Cardiac fibroblast (primary cell): ENCODE data around the gene CNDP1.

Experiments used
- DNase-seq, 2 donors: peaks; one replicate each; pipeline versions ENCODE4 v3.0.0 to v3.0.0-alpha.2; 2010; ENCODE audit warnings: low read depth in 2 of 2
- H3K4me3 ChIP-seq, 2 donors: replicated peaks in 1 of 2; 1 replicate in 1 of 2; 2 replicates in 1 of 2; pipeline ENCODE4 v1.5.1; 2011; ENCODE audit warnings: low read depth in 2 of 2, low read length in 2 of 2, mild to moderate bottlenecking in 2 of 2, moderate library complexity in 1 of 2
- TF ChIP-seq, protein P1 (sequence below): IDR thresholded peaks from one replicate; pipeline ENCODE4 v1.5.1; 2011; ENCODE audit warnings: low read depth, mild to moderate bottlenecking, low read length, inconsistent platforms

CNDP1 gene

DNA sequence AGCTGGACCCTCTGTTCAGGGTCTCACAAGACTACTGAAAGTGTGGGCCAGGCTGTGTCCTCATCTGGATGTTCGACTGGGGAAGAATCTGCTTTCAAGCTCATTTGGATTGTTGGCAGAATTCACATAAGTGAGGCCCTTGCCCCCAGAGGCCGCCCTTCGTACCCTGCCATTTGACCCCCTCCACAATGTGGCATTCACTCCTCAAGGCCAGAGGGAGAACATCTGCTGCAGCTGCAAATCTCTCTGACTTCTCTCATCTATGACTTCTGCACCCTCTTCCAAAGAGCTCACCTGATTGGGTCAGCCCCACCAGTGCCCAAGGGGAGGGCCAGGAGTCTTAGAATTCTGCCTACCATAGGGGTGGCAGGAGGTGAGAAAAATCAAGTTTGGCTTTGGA, 42.0 kb upstream of the CNDP1 start:
- no peak for DNase-seq
- TF ChIP-seq, protein P1, sequence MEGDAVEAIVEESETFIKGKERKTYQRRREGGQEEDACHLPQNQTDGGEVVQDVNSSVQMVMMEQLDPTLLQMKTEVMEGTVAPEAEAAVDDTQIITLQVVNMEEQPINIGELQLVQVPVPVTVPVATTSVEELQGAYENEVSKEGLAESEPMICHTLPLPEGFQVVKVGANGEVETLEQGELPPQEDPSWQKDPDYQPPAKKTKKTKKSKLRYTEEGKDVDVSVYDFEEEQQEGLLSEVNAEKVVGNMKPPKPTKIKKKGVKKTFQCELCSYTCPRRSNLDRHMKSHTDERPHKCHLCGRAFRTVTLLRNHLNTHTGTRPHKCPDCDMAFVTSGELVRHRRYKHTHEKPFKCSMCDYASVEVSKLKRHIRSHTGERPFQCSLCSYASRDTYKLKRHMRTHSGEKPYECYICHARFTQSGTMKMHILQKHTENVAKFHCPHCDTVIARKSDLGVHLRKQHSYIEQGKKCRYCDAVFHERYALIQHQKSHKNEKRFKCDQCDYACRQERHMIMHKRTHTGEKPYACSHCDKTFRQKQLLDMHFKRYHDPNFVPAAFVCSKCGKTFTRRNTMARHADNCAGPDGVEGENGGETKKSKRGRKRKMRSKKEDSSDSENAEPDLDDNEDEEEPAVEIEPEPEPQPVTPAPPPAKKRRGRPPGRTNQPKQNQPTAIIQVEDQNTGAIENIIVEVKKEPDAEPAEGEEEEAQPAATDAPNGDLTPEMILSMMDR, result no peak
- no peak overlapping the region for H3K4me3 ChIP-seq

DNA sequence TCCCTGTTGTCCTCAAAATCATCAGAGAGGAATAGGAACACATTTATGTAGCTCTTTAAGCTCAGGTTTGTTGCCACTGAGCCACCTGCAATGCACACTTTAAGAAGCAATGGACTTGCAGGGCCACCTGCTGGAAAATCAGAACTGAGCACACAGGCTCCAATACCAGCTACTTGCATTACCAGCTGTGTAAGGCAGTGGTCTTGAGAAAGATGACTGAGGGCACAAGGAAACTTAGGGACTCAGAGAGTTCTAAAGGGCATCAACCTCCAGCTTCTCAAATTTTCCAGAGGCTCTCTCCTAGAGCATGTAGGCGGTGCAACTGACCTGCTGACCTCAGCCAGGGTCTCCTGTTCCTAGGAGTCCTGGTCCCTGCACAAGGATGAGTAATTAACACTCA, 40.6 kb upstream of the CNDP1 start:
- peak; percentile 71 to 86 for DNase-seq
- TF ChIP-seq, protein P1, result peak; percentile 60
- H3K4me3 ChIP-seq, result no peak overlapping the region

DNA sequence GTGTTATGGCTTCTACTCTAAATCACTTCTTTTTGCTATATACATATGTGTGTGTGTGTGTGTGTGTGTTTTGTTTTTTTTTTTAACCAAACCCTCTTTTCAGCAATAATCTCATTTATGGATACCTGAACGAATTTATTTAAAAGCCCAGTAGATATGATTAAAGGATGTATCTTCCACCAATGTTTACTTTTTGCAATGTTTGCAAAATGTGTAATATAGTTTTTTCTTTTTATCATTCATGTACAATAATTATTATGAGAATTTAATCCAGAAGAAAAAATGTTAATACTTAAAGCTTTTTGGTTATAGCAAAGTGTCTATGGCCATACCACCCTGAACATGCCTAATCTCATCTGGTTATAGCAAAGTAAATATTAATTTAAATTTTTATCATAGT, 39.8 kb upstream of the CNDP1 start:
- DNase-seq, result no peak
- TF ChIP-seq, protein P1, result no peak

DNA sequence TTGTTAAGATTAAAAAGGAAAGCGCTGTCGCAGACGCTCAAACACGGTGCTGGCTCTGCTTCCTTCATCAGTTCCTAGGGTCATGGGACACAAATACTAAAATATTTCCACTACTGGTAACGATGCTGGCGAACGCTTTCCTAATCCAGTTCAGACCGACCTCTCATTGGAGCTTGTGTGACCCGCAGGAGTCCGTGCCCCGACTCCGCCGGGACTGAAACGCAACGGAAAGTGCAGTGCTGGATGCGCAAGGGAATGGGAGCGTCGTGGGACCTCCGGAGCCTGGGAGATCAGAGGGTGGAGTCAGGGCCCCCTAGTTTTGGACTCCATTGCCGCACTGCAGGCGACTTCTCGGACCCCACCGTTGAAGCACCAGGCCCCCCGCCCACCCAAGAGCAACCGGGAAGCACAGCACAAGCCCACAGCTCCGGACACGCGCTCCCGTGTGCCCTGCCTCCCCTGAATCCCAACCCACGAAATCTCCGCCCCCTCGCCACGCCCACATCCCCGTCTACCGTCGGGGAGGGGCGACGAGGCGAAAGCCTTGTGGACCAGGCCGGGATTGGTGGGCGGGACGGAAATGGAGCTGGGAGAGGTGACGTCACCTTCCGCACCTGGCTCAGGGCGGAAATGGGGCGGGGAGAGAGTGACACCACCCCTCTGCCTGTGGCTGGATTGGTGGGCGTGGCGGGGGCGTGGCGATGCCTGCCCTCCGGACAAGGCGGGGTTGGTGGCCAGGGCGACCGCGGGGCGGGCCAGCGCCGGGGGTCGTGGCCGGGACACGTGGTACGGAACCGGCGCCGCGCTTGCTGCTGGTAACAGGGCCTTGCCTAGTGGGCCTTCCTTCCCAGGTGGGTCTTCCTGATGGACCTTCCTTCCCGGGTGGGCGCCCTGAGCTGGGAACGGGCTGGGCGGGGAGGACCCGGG, 38.5 kb upstream of the CNDP1 start, which contains the start of gene CNDP2:
CNDP2 (plus strand) TSS at position 783 of the 927 bp plus-strand sequence. CDS start 3,611 bp downstream, outside the sequence.
- H3K4me3 ChIP-seq, result peak within 1 kb of the TSS; percentile 83 to 97
- peak; percentile 99 for DNase-seq
- TF ChIP-seq, protein P1, result no peak

More for the DNA sequence above, 39.8 kb upstream of the CNDP1 start:
- no peak overlapping the region for H3K4me3 ChIP-seq

DNA sequence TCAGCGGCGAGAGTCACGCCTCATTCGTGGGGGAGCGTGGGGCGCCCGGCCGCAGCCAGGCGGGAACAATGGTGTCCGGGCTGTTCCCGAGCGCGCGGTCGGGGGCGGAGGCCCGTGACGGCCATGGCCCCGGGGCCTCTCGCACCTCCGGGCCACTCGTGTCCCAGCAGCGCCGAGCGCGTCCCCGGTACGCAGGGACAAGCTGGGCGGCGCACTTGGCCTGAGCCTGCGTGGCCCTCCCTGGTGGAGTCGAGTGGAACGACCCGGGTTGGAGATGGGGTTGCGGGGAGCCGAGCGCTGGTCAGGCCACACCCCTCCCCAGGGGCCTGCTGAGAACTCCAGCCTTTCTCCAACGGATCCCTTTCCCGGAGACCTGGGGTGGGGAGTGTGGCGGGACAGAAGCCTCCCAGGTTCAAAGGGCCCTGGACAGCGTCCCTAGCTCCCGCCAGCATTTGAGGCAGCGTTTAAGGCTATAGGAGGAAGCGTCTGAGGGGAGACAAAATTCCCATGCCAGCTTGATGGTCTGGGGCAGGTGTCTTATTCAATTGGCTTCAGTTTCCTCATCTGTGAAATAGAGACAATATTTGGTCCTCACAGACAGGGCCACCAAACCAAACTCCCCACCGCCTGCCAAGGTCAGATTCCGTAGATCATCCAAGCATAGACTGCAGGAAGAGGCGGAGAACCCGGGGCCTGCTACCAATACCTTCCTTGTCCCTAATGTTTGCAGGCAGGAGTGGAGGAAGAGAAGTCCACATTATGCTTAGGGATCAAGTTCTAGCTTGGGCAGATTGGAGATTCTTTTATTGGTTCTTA, 37.6 kb upstream of the CNDP1 start:
- peak; percentile 59 to 62 for DNase-seq
- peak overlapping the region; percentile 83 to 97 for H3K4me3 ChIP-seq
- TF ChIP-seq, protein P1, result peak; percentile 15

DNA sequence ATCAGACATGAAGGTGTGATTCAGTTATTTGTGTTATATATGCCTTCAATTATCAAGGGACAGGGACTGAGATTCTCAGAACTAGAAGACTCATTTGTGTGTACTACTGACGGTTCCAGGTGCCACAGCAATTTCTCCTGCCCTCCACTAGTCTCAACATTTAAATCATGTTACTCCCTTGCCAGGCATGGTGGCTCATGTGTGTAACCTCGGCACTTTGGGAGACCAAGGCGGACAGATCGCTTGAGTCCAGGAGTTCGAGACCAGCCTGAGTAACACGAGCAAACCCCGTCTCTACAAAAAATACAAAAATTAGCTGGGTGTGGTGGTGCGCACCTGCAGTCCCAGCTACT, 37.0 kb upstream of the CNDP1 start:
- peak overlapping the region in 1 of 2 donors; percentile 97 for H3K4me3 ChIP-seq
- TF ChIP-seq, protein P1, result no peak
- no peak for DNase-seq
